Memory B cell (primary cell): Measurements from ENCODE around the gene CLDN6.
A peak's percentile ranks its signal among the peaks of the same experiment; 100 is the strongest.

Experiments
- ATAC-seq: fragments of 150-1000 bp; cut with Tn5 transposase; 2 replicates; pipeline ENCODE4 v1.10.0; 2021; ENCODE audit warnings: low read depth, mild to moderate bottlenecking, moderate library complexity
- DNase-seq, 2 donors: peaks; one replicate each; pipeline ENCODE4 v3.0.0; 2022; ENCODE audit warnings: low spot score in 2 of 2
- H3K27ac Mint-ChIP-seq: one replicate; pipeline ENCODE4 v1.8.0; 2022; ENCODE audit warnings: mild to moderate bottlenecking, moderate library complexity, mixed read lengths
- H3K27me3 Mint-ChIP-seq: one replicate; pipeline ENCODE4 v1.8.0; 2022; ENCODE audit warnings: mixed read lengths
- H3K36me3 Mint-ChIP-seq: one replicate; pipeline ENCODE4 v1.8.0; 2022; ENCODE audit warnings: mild to moderate bottlenecking, mixed read lengths
- H3K4me1 Mint-ChIP-seq: one replicate; pipeline ENCODE4 v1.8.0; 2022; ENCODE audit warnings: mixed read lengths
- H3K4me3 Mint-ChIP-seq: one replicate; pipeline ENCODE4 v1.8.0; 2022; ENCODE audit warnings: mild to moderate bottlenecking, moderate library complexity, mixed read lengths
- H3K9me3 Mint-ChIP-seq: one replicate; pipeline ENCODE4 v1.8.0; 2022; ENCODE audit warnings: mixed read lengths

CLDN6 gene

GRCh38 chr16:3027489-3027795 lies 9.5 kb upstream of the CLDN6 start:
- Mint-ChIP-seq H3K4me1 (peaks cover 28% of the 10 kb centered on the region), H3K36me3 (peaks cover 6% of the 10 kb centered on the region), H3K27me3 (peaks cover 24% of the 10 kb centered on the region), H3K27ac (no peak overlapping the region), H3K4me3 (no peak overlapping the region), H3K9me3 (no peaks in the 10 kb centered on the region)
- ATAC-seq (no peak), DNase-seq (no peak)

DNA sequence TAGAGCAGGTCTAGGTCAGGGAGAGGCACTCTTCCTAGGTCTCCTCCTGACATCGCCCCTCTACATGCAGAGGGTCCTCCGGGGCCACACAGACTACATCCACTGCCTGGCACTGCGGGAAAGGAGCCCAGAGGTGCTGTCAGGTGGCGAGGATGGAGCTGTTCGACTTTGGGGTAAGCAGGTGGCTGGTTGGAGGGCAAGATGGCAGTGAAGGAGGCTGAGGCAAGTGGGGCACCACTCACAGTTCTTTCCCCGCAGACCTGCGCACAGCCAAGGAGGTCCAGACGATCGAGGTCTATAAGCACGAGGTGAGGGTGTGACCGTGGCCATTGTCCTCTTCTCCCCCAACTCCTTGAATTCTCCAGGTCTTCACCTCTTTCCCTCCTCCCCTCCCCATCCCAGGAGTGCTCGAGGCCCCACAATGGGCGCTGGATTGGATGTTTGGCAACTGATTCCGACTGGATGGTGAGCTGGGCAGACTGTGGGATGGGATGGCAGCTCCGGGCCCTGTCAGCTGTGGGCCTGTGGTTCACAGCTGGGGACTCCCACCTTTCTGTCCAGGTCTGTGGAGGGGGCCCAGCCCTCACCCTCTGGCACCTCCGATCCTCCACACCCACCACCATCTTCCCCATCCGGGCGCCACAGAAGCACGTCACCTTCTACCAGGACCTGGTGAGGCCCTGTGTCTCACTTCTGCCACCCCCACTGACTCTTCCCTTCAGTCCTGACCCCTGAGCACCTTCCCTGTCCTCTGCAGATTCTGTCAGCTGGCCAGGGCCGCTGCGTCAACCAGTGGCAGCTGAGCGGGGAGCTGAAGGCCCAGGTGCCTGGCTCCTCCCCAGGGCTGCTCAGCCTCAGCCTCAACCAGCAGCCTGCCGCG lies 8.9 kb upstream of the CLDN6 start:
- H3K27ac Mint-ChIP-seq: no peak overlapping the region
- peaks cover 29% of the 10 kb centered on the region for H3K4me1 Mint-ChIP-seq
- H3K27me3 Mint-ChIP-seq: peaks cover 22% of the 10 kb centered on the region
- DNase-seq (no peak), ATAC-seq (no peak)
- H3K9me3 Mint-ChIP-seq: no peaks in the 10 kb centered on the region
- no peak overlapping the region for H3K4me3 Mint-ChIP-seq
- peaks cover 6% of the 10 kb centered on the region for H3K36me3 Mint-ChIP-seq

DNA sequence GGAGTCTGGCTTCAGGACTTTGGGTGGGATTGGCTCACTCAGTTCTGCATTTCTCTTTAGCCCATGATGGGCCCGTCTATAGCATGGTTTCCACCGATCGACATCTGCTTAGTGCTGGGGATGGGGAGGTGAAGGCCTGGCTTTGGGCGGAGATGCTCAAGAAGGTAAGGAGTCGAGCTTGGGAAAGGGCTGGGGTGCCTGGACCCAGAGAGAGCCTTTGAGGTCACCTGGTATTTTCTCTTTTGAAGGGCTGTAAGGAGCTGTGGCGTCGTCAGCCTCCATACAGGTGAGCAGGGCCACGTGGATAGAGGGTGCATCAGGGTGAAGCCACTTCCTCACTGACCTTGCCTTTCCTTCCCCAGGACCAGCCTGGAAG lies 8.0 kb upstream of the CLDN6 start:
- Mint-ChIP-seq H3K4me3 (no peak overlapping the region), H3K36me3 (peaks cover 6% of the 10 kb centered on the region), H3K27me3 (peaks cover 17% of the 10 kb centered on the region), H3K9me3 (no peaks in the 10 kb centered on the region), H3K27ac (no peak overlapping the region), H3K4me1 (peaks cover 35% of the 10 kb centered on the region)
- DNase-seq (no peak), ATAC-seq (no peak)

DNA sequence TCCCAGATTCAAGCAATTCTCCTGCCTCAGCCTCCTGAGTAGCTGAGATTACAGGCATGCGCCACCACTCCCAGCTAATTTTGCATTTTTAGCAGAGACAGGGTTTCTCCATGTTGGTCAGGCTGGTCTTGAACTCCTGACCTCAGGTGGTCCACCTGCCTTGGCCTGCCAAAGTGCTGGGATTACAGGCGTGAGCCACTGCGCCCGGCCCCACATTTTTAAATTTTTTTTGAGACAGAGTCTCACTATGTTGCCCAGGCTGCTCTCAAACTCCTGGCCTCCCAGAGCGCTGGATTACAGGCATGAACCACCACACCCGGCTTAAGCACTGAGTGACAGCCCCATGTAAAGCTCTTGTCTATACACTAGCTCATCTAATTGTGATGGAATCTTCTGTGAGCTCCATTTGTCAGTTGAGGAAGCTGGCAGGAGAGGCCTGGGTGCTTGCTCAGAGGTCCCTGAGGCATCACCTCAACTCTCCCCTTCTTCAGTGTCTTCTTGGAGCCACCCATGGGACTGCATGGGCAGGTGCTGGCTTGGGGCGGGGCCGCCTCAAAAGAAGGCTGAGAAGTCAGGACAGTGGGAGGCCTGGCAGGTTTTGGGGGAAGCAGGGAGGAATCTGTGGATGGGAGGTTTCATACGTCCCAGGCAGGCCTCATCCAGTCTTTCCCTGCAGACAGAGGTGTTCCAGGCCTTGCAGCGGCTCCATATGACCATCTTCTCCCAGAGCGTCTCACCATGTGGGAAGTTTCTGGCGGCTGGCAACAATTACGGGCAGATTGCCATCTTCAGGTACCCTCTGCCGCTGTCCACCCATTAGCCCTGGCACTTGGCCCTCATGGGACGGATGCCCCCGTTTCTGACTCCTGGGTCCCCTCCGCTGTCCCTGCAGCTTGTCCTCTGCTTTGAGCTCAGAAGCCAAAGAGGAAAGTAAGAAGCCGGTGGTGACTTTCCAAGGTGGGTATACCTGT lies 7.3 kb upstream of the CLDN6 start:
- Mint-ChIP-seq H3K27ac (no peak overlapping the region), H3K36me3 (peaks cover 6% of the 10 kb centered on the region), H3K27me3 (peaks cover 11% of the 10 kb centered on the region), H3K4me3 (peak overlapping the region; percentile 39), H3K9me3 (no peaks in the 10 kb centered on the region), H3K4me1 (peaks cover 38% of the 10 kb centered on the region)
- no peak for DNase-seq
- ATAC-seq: no peak

GRCh38 chr16:3023669-3024478 lies 5.9 kb upstream of the CLDN6 start, which contains the start of the genes HCFC1R1 and THOC6:
Gene HCFC1R1, minus strand, starts transcription at chr16:3023942. Its CDS starts 1 bp downstream, at chr16:3023941.
Gene THOC6, plus strand, starts transcription at chr16:3024035. Its CDS starts 292 bp downstream, at chr16:3024327.
- peak; percentile 92 to 95 for DNase-seq
- Mint-ChIP-seq H3K9me3 (no peaks in the 10 kb centered on the region), H3K27me3 (peaks cover 3% of the 10 kb centered on the region), H3K36me3 (peaks cover 6% of the 10 kb centered on the region), H3K4me1 (peaks cover 33% of the 10 kb centered on the region), H3K4me3 (peak within 1 kb of the TSS; percentile 85), H3K27ac (peak within 1 kb of the TSS; percentile 84)
- ATAC-seq: peak; percentile 83

GRCh38 chr16:3023415-3023668 lies 5.4 kb upstream of the CLDN6 start:
- ATAC-seq: no peak
- Mint-ChIP-seq H3K27me3 (peaks cover 2% of the 10 kb centered on the region), H3K4me1 (peaks cover 31% of the 10 kb centered on the region), H3K36me3 (peaks cover 6% of the 10 kb centered on the region), H3K27ac (peak overlapping the region; percentile 84), H3K9me3 (no peaks in the 10 kb centered on the region), H3K4me3 (peak overlapping the region; percentile 85)
- peak in 1 of 2 donors; percentile 51 for DNase-seq

- Mint-ChIP-seq H3K27ac (peak overlapping the region; percentile 84), H3K36me3 (peaks cover 6% of the 10 kb centered on the region), H3K4me3 (peak overlapping the region; percentile 85), H3K9me3 (no peaks in the 10 kb centered on the region), H3K27me3 (peaks cover 2% of the 10 kb centered on the region), H3K4me1 (peaks cover 28% of the 10 kb centered on the region)
- ATAC-seq: no peak
- DNase-seq: no peak
These were observed 4.9 kb upstream of the CLDN6 start for GRCh38 chr16:3022684-3023414.

GRCh38 chr16:3022208-3022683 lies 4.3 kb upstream of the CLDN6 start:
- Mint-ChIP-seq H3K27ac (peak overlapping the region; percentile 84), H3K27me3 (peaks cover 2% of the 10 kb centered on the region), H3K9me3 (no peaks in the 10 kb centered on the region), H3K4me1 (peaks cover 28% of the 10 kb centered on the region), H3K36me3 (peaks cover 6% of the 10 kb centered on the region), H3K4me3 (peak overlapping the region; percentile 85)
- no peak for DNase-seq
- ATAC-seq: no peak

DNA sequence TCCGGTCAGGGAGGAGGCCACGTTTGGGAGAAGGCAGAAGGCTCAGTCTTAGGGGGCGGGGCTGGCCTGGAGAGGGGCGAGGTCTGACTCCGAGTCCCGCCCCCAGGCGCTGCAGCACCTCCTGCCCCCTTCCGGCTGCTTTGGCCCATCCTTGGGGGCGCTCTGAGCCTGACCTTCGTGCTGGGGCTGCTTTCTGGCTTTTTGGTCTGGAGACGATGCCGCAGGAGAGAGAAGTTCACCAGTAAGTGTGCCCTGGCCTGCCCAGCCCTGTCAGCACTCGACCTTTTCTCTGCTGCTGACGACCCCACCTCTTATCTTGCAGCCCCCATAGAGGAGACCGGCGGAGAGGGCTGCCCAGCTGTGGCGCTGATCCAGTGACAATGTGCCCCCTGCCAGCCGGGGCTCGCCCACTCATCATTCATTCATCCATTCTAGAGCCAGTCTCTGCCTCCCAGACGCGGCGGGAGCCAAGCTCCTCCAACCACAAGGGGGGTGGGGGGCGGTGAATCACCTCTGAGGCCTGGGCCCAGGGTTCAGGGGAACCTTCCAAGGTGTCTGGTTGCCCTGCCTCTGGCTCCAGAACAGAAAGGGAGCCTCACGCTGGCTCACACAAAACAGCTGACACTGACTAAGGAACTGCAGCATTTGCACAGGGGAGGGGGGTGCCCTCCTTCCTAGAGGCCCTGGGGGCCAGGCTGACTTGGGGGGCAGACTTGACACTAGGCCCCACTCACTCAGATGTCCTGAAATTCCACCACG lies 3.6 kb upstream of the CLDN6 start:
- Mint-ChIP-seq H3K27me3 (peaks cover 2% of the 10 kb centered on the region), H3K4me1 (peaks cover 28% of the 10 kb centered on the region)
- ATAC-seq: peak; percentile 28

DNA sequence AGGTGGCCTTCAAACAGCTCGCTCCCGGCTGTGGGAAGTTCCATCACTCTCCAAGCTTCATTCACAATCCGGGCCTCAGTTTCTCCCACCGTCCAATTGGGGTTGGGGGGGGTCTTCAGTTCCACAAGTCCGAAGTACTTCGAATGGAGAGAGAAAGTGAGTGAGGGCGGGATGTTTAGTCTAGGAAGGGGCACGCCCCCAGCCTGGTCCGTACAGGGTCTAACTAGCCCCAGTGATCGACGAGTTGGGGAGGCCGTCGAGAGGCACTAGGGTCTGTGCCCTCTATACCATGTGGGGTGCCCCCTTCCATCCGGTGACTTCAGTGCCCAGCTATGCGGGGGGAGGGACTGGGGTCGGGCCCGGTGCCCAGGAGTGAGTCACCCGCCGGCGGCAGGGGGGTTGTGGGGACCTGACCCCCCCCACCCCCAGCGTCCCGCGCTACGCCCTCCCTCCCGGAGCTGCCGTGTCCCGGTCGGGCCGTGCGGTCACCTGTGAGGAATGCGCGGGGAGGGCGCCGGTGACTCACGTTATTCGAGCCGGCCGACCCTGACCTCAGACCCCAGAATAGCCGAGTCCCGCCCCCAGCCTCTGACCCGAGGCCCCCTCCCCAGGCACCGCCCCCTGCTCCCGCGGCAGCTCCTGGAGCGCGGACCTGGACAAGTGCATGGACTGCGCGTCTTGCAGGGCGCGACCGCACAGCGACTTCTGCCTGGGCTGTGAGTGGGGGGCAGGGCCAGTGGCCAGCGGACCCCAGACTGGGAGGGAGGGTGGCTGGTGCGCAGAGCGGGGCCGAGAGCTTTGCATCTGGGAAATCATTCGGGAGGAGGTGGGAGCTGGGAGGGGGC lies 2.8 kb upstream of the CLDN6 start:
- Mint-ChIP-seq H3K27me3 (peaks cover 4% of the 10 kb centered on the region), H3K4me1 (peaks cover 28% of the 10 kb centered on the region), H3K36me3 (no peaks in the 10 kb centered on the region), H3K4me3 (peak overlapping the region; percentile 83), H3K27ac (no peak overlapping the region), H3K9me3 (no peaks in the 10 kb centered on the region)
- peak in 1 of 2 donors; percentile 49 for DNase-seq
- ATAC-seq: no peak

More for the DNA sequence above, 3.6 kb upstream of the CLDN6 start:
- Mint-ChIP-seq H3K9me3 (no peaks in the 10 kb centered on the region), H3K27ac (no peak overlapping the region), H3K4me3 (peak overlapping the region; percentile 83), H3K36me3 (peaks cover 4% of the 10 kb centered on the region)
- peak; percentile 71 to 75 for DNase-seq

- Mint-ChIP-seq H3K4me3 (peak within 1 kb of the TSS; percentile 83), H3K27ac (no peak within 1 kb of the TSS), H3K9me3 (no peaks in the 10 kb centered on the region), H3K36me3 (no peaks in the 10 kb centered on the region), H3K4me1 (peaks cover 28% of the 10 kb centered on the region), H3K27me3 (peaks cover 4% of the 10 kb centered on the region)
- peak; percentile 55 to 65 for DNase-seq
- peak; percentile 23 for ATAC-seq
These were observed 2.2 kb upstream of the CLDN6 start, which contains the start of gene TNFRSF12A for GRCh38 chr16:3020247-3020603. Gene TNFRSF12A, plus strand, starts transcription at chr16:3020368. Its CDS starts 30 bp downstream, at chr16:3020398.
